CMK (cell line): ENCODE measurements around the gene CKAP5.

Experiments used
- DNase-seq: peaks from one replicate; pipeline ENCODE4 v3.0.0-alpha.2; 2010; ENCODE audit warnings: low read depth

The CKAP5 gene

GRCh38 chr11:46697303-46697702, 148.8 kb downstream of the CKAP5 start:
- DNase-seq = no peak

DNA sequence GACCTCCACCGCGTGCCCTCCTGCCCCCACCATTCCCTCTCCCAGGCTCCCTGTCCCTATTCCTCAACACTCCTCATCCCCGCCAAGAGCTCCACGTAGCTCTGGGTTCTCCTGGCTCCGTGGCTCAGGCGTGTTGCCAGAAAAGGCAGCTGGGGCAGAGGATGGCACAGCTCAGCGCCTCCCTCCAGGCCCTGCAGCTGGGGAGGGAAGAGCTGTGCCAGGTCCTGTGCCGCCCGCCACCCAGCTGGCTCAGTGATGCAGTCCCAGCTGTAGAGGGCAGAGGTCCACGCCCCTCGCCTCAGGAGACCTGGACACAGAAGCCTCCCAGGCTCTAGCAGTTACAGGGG, 149.9 kb downstream of the CKAP5 start:
- DNase-seq = no peak

DNA sequence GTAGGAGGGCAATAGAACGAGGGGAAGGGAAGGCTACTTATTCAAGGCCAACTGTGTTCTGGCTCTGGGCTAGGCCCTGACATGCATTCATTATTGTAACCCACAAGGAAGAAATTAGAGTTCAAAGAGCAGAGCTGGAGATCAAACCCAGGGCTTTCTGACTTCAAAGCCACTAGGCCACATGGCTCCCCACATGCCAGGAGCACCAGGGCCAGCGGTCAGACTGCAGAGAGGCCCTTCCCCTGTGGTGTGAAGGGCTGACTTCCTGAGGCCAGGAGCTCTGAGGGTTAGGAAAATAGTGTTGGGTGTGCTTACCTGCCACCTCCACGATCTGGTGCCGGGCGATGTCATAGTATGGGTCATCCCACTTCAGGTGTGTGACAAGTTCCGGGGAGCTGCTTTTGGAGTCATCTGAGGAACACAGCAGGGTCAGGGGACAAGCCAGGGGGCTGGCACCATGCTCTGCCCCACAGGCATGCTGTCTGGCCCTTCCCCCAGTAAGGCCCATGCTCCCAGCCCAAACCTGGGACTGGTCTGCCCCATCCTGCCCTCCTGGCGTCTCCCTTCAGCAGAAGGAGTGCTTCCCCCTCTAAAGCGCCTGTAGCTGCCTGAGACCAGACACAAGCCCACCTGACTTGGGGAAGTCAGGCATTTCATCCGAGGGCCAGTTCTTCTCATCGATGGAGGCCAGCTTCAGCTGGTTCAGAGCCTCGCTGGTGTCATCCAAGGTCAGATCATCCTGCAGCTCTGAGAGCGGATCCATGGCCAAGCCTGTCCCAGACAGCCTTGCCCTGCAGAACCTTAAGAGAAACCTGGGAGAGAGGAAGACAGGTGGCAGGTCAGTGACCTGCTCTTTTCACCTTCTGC, 150.5 kb downstream of the CKAP5 start:
- no peak for DNase-seq

GRCh38 chr11:46694607-46695006, 151.5 kb downstream of the CKAP5 start:
- DNase-seq = no peak

GRCh38 chr11:46694072-46694471, 152.0 kb downstream of the CKAP5 start:
- DNase-seq = no peak

DNA sequence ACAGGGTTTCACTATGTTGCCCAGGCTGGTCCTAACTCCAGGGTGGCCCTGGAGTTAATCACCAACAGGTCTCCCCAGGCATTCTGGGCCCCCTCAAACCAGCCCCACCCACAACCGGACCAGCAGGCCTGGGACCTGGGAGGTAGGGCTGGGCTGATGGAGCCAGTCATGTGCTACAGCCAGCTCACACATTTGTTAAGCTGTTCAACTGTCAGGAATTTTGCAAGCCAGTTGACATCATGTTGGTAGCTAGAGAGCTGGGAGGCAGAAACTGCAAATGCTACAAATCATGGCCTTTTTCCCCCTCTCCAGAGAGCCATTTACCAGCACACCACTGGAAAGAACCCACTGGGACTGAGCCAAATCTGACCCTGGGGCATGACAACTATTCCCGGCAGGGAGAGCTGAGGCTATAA, 152.5 kb downstream of the CKAP5 start:
- DNase-seq = no peak
